H9 (cell line): ENCODE measurements around the gene PDZD8. TPM values are rescaled to one million over a fixed set of nuclear protein-coding genes. Genes with fewer than 3 reads are reported as not detected.

Experiments
- DNase-seq: peaks from one replicate; pipeline ENCODE4 v3.0.0-alpha.2; 2017
- H2AFZ ChIP-seq: one replicate; pipeline ENCODE4 v1.6.1; 2013; ENCODE audit warnings: mild to moderate bottlenecking, low read length, control low read depth, moderate library complexity
- H2AK5ac ChIP-seq: 2 replicates; pipeline ENCODE4 v1.6.1; 2013; ENCODE audit warnings: low read length, control low read depth, mixed read lengths; ENCODE audit not compliant: insufficient read length
- H2BK120ac ChIP-seq: one replicate; pipeline ENCODE4 v1.6.1; 2013; ENCODE audit warnings: low read depth, mild to moderate bottlenecking, low read length, control low read depth, inconsistent platforms; ENCODE audit not compliant: poor library complexity, severe bottlenecking
- H2BK12ac ChIP-seq: 2 replicates; pipeline ENCODE4 v1.6.1; 2013; ENCODE audit warnings: low read length, control low read depth, mixed read lengths, low read depth; ENCODE audit not compliant: insufficient read length
- H2BK15ac ChIP-seq: 2 replicates; pipeline ENCODE4 v1.6.1; 2013; ENCODE audit warnings: low read depth, low read length, control low read depth
- H2BK20ac ChIP-seq: one replicate; pipeline ENCODE4 v1.6.1; 2013; ENCODE audit warnings: low read depth, mild to moderate bottlenecking, low read length, control low read depth, inconsistent platforms; ENCODE audit not compliant: poor library complexity, severe bottlenecking
- H2BK5ac ChIP-seq: 2 replicates; pipeline ENCODE4 v1.6.1; 2013; ENCODE audit warnings: low read length, control low read depth, mixed read lengths; ENCODE audit not compliant: insufficient read length
- H3K14ac ChIP-seq: 2 replicates; pipeline ENCODE4 v1.6.1; 2013; ENCODE audit warnings: low read length, control low read depth; ENCODE audit not compliant: insufficient read depth
- H3K18ac ChIP-seq: 2 replicates; pipeline ENCODE4 v1.6.1; 2013; ENCODE audit warnings: low read depth, mild to moderate bottlenecking, mixed read lengths, low read length, control low read depth; ENCODE audit not compliant: insufficient read length
- H3K23ac ChIP-seq: 2 replicates; pipeline ENCODE4 v1.6.1; 2013; ENCODE audit warnings: low read length, control low read depth, mixed read lengths, low read depth; ENCODE audit not compliant: insufficient read length
- H3K23me2 ChIP-seq: 2 replicates; pipeline ENCODE4 v1.6.1; 2013; ENCODE audit warnings: low read depth, mild to moderate bottlenecking, mixed read lengths, low read length, control low read depth; ENCODE audit not compliant: insufficient read length, poor library complexity, severe bottlenecking
- H3K27ac ChIP-seq: 2 replicates; pipeline ENCODE4 v1.5.1; 2013; ENCODE audit warnings: low read length, control low read depth, mixed read lengths, low read depth; ENCODE audit not compliant: insufficient read length
- H3K27me3 ChIP-seq: 2 replicates; pipeline ENCODE4 v1.6.1; 2013; ENCODE audit warnings: low read length, control low read depth, inconsistent platforms; ENCODE audit not compliant: insufficient read depth
- H3K4ac ChIP-seq: 2 replicates; pipeline ENCODE4 v1.6.1; 2013; ENCODE audit warnings: low read depth, mild to moderate bottlenecking, control low read depth, inconsistent platforms, low read length, moderate library complexity
- H3K4me1 ChIP-seq: 2 replicates; pipeline ENCODE4 v1.6.1; 2013; ENCODE audit warnings: low read length, control low read depth, inconsistent platforms; ENCODE audit not compliant: insufficient read depth
- H3K4me2 ChIP-seq: 2 replicates; pipeline ENCODE4 v1.6.1; 2013; ENCODE audit warnings: low read length, control low read depth, mixed read lengths; ENCODE audit not compliant: insufficient read length, insufficient read depth
- H3K56ac ChIP-seq: 2 replicates; pipeline ENCODE4 v1.6.1; 2013; ENCODE audit warnings: low read depth, mild to moderate bottlenecking, mixed read lengths, low read length, control low read depth; ENCODE audit not compliant: insufficient read length
- H3K79me1 ChIP-seq: 2 replicates; pipeline ENCODE4 v1.6.1; 2013; ENCODE audit warnings: low read depth, mild to moderate bottlenecking, moderate library complexity, low read length, control low read depth, inconsistent platforms; ENCODE audit not compliant: insufficient read depth, poor library complexity, severe bottlenecking
- H3K79me2 ChIP-seq: 2 replicates; pipeline ENCODE4 v1.6.1; 2013; ENCODE audit warnings: low read length, control low read depth, inconsistent platforms; ENCODE audit not compliant: insufficient read depth
- H3K9ac ChIP-seq: 2 replicates; pipeline ENCODE4 v1.6.1; 2013; ENCODE audit warnings: low read length, control low read depth, mixed read lengths; ENCODE audit not compliant: insufficient read length; ENCODE audit errors: extremely low read depth
- H3K9me3 ChIP-seq: one replicate; pipeline ENCODE4 v1.6.1; 2013; ENCODE audit warnings: low read depth, low read length, inconsistent platforms; ENCODE audit not compliant: control insufficient read depth
- H3T11ph ChIP-seq: one replicate; pipeline ENCODE4 v1.6.1; 2013; ENCODE audit warnings: mild to moderate bottlenecking, low read length, control low read depth, inconsistent platforms
- H4K20me1 ChIP-seq: one replicate; pipeline ENCODE4 v1.6.1; 2013; ENCODE audit not compliant: control insufficient read depth, insufficient read length, insufficient read depth
- H4K5ac ChIP-seq: 2 replicates; pipeline ENCODE4 v1.6.1; 2013; ENCODE audit warnings: low read depth, mild to moderate bottlenecking, mixed read lengths, low read length, control low read depth; ENCODE audit not compliant: insufficient read length
- H4K8ac ChIP-seq: replicated peaks from 2 replicates; pipeline ENCODE4 v1.6.1; 2013; ENCODE audit warnings: low read length, control low read depth, mixed read lengths, low read depth; ENCODE audit not compliant: insufficient read length
- H4K91ac ChIP-seq: 2 replicates; pipeline ENCODE4 v1.6.1; 2013; ENCODE audit warnings: low read depth, mild to moderate bottlenecking, moderate library complexity, mixed read lengths, low read length, control low read depth; ENCODE audit not compliant: insufficient read length
- H3K27ac Mint-ChIP-seq, 3 experiments: 2 replicates in 2 of 3; 3 replicates in 1 of 3; pipeline ENCODE4 v1.8.0; 2020 to 2021; ENCODE audit warnings: mixed read lengths in 3 of 3, mild to moderate bottlenecking in 1 of 3, moderate library complexity in 1 of 3
- H3K27me3 Mint-ChIP-seq: 2 replicates; pipeline ENCODE4 v1.8.0; 2021; ENCODE audit warnings: low read depth, mild to moderate bottlenecking, moderate library complexity, mixed read lengths
- H3K36me3 Mint-ChIP-seq, 3 experiments: 2 replicates in 2 of 3; 3 replicates in 1 of 3; pipeline ENCODE4 v1.8.0; 2020 to 2021; ENCODE audit warnings: low read depth in 3 of 3, mixed read lengths in 3 of 3; ENCODE audit not compliant: insufficient read depth in 1 of 3
- H3K4me1 Mint-ChIP-seq, 2 experiments: 2 replicates each; pipeline ENCODE4 v1.8.0; 2020; ENCODE audit warnings: mixed read lengths in 2 of 2
- H3K4me3 Mint-ChIP-seq, 2 experiments: 2 replicates in 1 of 2; 3 replicates in 1 of 2; pipeline ENCODE4 v1.8.0; 2020 to 2021; ENCODE audit warnings: mild to moderate bottlenecking in 2 of 2, mixed read lengths in 2 of 2, moderate library complexity in 1 of 2
- H3K9me3 Mint-ChIP-seq, 2 experiments: 2 replicates in 1 of 2; 3 replicates in 1 of 2; pipeline ENCODE4 v1.8.0; 2020; ENCODE audit warnings: mild to moderate bottlenecking in 2 of 2, mixed read lengths in 2 of 2, moderate library complexity in 1 of 2
- CTCF ChIP-seq: fragments of 200-600 bp; sonication (generic); conservative IDR thresholded peaks from 3 replicates; pipeline ENCODE4 v1.8.0; 2021; ENCODE audit warnings: antibody characterized with exemption, mild to moderate bottlenecking
- WGBS: extraction: QIAGEN DNeasy Blood & Tissue Kit; methylation state at CpG from one replicate; pipeline ENCODE4 v1.1.7; 2013; ENCODE audit warnings: missing lambda C conversion rate, low lambda C conversion rate, mixed read lengths; ENCODE audit not compliant: insufficient read length; ENCODE audit errors: extremely low coverage; 5-methylcytosine and 5-hydroxymethylcytosine counted together
- total RNA-seq: library from RNA; stranded (reverse); gene quantifications from 2 replicates; pipeline ENCODE4 v1.2.1, GENCODE V29; 2021

Gene PDZD8
- total RNA-seq, 1 experiment from 2014 or later: 38.2 TPM

GRCh38 chr10:117256910-117257309, 118.3 kb downstream of the PDZD8 start:
- H3K79me1 ChIP-seq: no peaks in the 10 kb centered on the region
- H2AK5ac ChIP-seq: no peak overlapping the region
- H3K56ac ChIP-seq: no peak overlapping the region
- H2AFZ ChIP-seq: no peak overlapping the region
- no peaks in the 10 kb centered on the region for H3K27me3 Mint-ChIP-seq
- no peak overlapping the region for H3K23ac ChIP-seq
- no peak overlapping the region for H3T11ph ChIP-seq
- H2BK5ac ChIP-seq: no peak overlapping the region
- no peak overlapping the region for H2BK120ac ChIP-seq
- H3K27me3 ChIP-seq: no peaks in the 10 kb centered on the region
- H3K18ac ChIP-seq: no peak overlapping the region
- peaks cover 7% of the 10 kb centered on the region; the same call in 1 of the 2 replicates for H3K4me1 ChIP-seq
- H3K9me3 ChIP-seq: no peaks in the 10 kb centered on the region
- no peak overlapping the region for H3K4ac ChIP-seq
- H3K4me1 Mint-ChIP-seq: peaks cover 20 to 28% of the 10 kb centered on the region in 2 experiments
- H3K27ac Mint-ChIP-seq: no peak overlapping the region
- no peaks in the 10 kb centered on the region for H3K79me2 ChIP-seq
- H2BK20ac ChIP-seq: no peak overlapping the region
- H2BK15ac ChIP-seq: no peak overlapping the region
- H3K27ac ChIP-seq: no peak overlapping the region
- H3K9ac ChIP-seq: no peak overlapping the region
- no peaks in the 10 kb centered on the region for H4K20me1 ChIP-seq
- no peaks in the 10 kb centered on the region; a peak in 1 of 7 replicates for H3K36me3 Mint-ChIP-seq
- no peaks in the 10 kb centered on the region for H3K9me3 Mint-ChIP-seq
- H3K4me3 Mint-ChIP-seq: no peak overlapping the region
- DNase-seq: no peak
- no peak for TF ChIP-seq CTCF
- no CpG with 5 or more reads among the region's 10 CpGs for WGBS
- H4K5ac ChIP-seq: no peak overlapping the region
- H3K14ac ChIP-seq: no peak overlapping the region
- H4K91ac ChIP-seq: no peak overlapping the region
- H4K8ac ChIP-seq: no peak overlapping the region
- H3K23me2 ChIP-seq: no peaks in the 10 kb centered on the region
- no peak overlapping the region for H3K4me2 ChIP-seq
- no peak overlapping the region for H2BK12ac ChIP-seq
